A673 (cell line): ENCODE measurements around the gene PKIB. TPM values are rescaled to one million over a fixed set of nuclear protein-coding genes. Genes with fewer than 3 reads are reported as not detected.

ENCODE experiments used
- BruUV-seq: library from RNA; stranded (reverse); fragments of 400-500 nt; replicated peaks from 2 replicates; lab custom pipeline; 2021; lab: Mats Ljungman, UMichigan
- CTCF ChIA-PET: fragments of 300-600 bp; sonication (Branson Sonifier 250); formaldehyde crosslinking; loops from one replicate; lab custom pipeline; 2022; ENCODE audit warnings: antibody characterized with exemption; lab: Charles Lee
- POLR2A ChIA-PET: fragments of 300-600 bp; sonication (Branson Sonifier 250); formaldehyde crosslinking; loops from one replicate; lab custom pipeline; 2022; ENCODE audit warnings: antibody characterized with exemption; ENCODE audit not compliant: low non-redundant PET; lab: Charles Lee
- DNase-seq: peaks from one replicate; pipeline ENCODE4 v3.0.0-alpha.2; 2015; ENCODE audit warnings: low spot score
- H3K27ac ChIP-seq: fragments of 200-600 bp; sonication (generic); 2 replicates; pipeline ENCODE4 v1.5.1; 2016; ENCODE audit warnings: mixed run types, low read depth, mild to moderate bottlenecking, mixed read lengths, antibody characterized with exemption, low read length; ENCODE audit not compliant: poor library complexity, severe bottlenecking
- H3K27me3 ChIP-seq: fragments of 200-600 bp; sonication (generic); replicated peaks from 2 replicates; pipeline ENCODE4 v1.6.1; 2017; ENCODE audit warnings: mixed run types, low read depth, mild to moderate bottlenecking, mixed read lengths, antibody characterized with exemption, low read length; ENCODE audit not compliant: insufficient read depth, poor library complexity
- H3K36me3 ChIP-seq: fragments of 200-600 bp; sonication (generic); 2 replicates; pipeline ENCODE4 v1.6.1; 2016; ENCODE audit warnings: mixed run types, mild to moderate bottlenecking, mixed read lengths, antibody characterized with exemption, low read length; ENCODE audit not compliant: insufficient read depth, poor library complexity, severe bottlenecking
- H3K4me1 ChIP-seq: fragments of 200-600 bp; sonication (generic); 2 replicates; pipeline ENCODE4 v1.6.1; 2017; ENCODE audit warnings: mixed run types, mild to moderate bottlenecking, mixed read lengths, antibody characterized with exemption, low read length; ENCODE audit not compliant: insufficient read depth, poor library complexity, severe bottlenecking
- H3K4me3 ChIP-seq: fragments of 200-600 bp; sonication (generic); 2 replicates; pipeline ENCODE4 v1.5.1; 2016; ENCODE audit warnings: low read depth, mixed run types, mild to moderate bottlenecking, mixed read lengths, low read length; ENCODE audit not compliant: poor library complexity, severe bottlenecking
- H3K9me3 ChIP-seq: fragments of 200-600 bp; sonication (generic); 2 replicates; pipeline ENCODE4 v1.6.1; 2016; ENCODE audit warnings: mixed run types, low read depth, mild to moderate bottlenecking, mixed read lengths, antibody characterized with exemption, low read length; ENCODE audit not compliant: poor library complexity, severe bottlenecking
- EZH2 ChIP-seq: fragments of 200-600 bp; sonication (generic); IDR thresholded peaks from 2 replicates; pipeline ENCODE4 v1.6.1; 2017; ENCODE audit warnings: borderline replicate concordance, low read depth, mild to moderate bottlenecking, mixed read lengths, antibody characterized with exemption, low read length; ENCODE audit not compliant: poor library complexity, severe bottlenecking
- intact Hi-C: fragments of 100-400 bp; cut with micrococcal nuclease; formaldehyde crosslinking; loops from one replicate; pipeline ENCODE4 v1.10.0; 2022; ENCODE audit not compliant: unreplicated experiment
- total RNA-seq: library from RNA; stranded (reverse); gene quantifications from 2 replicates; pipeline ENCODE4 v1.2.3, GENCODE V29; 2021
- TF ChIP-seq, protein P1 (sequence below): fragments of 300-800, 200-600 bp; sonication (generic); conservative IDR thresholded peaks from 2 replicates; pipeline ENCODE4 v1.5.1; 2017; ENCODE audit warnings: low read depth, mild to moderate bottlenecking, antibody characterized with exemption, low read length, moderate library complexity, mixed read lengths

Gene PKIB
- total RNA-seq, 1 experiment from 2014 or later, result 11.5 TPM

DNA sequence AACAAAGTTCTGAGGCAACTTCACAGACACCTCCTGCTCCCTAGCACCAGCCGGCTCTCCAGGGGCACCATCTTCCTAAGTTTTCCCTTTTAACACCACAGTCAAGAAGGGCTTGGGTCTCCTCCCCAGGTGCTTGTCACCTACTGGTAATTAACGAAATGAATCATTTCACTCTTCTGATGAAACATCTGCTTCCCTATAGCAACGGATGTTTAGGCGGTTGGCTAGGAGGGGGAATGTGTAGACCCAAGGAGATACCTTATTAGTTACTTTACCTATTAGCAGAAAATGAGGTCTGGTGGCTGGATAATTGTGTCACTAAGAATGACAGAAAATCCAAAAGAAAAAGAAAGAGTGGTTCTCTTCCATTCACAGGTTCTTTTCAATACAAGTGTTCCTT lies 123.1 kb downstream of the PKIB start:
- TF ChIP-seq, protein P1, sequence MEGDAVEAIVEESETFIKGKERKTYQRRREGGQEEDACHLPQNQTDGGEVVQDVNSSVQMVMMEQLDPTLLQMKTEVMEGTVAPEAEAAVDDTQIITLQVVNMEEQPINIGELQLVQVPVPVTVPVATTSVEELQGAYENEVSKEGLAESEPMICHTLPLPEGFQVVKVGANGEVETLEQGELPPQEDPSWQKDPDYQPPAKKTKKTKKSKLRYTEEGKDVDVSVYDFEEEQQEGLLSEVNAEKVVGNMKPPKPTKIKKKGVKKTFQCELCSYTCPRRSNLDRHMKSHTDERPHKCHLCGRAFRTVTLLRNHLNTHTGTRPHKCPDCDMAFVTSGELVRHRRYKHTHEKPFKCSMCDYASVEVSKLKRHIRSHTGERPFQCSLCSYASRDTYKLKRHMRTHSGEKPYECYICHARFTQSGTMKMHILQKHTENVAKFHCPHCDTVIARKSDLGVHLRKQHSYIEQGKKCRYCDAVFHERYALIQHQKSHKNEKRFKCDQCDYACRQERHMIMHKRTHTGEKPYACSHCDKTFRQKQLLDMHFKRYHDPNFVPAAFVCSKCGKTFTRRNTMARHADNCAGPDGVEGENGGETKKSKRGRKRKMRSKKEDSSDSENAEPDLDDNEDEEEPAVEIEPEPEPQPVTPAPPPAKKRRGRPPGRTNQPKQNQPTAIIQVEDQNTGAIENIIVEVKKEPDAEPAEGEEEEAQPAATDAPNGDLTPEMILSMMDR, result no peak
- TF ChIP-seq EZH2, result no peak
- DNase-seq, result no peak
- no peak overlapping the region for H3K27ac ChIP-seq
- ChIA-PET CTCF (interaction anchor here (3.2 kb wide), 1 partner anchor 106 kb away, joined by 27 read pairs; no protein-coding TSS in a partner anchor), POLR2A (no interaction called here)
- H3K4me3 ChIP-seq, result no peak overlapping the region
- H3K9me3 ChIP-seq, result no peaks in the 10 kb centered on the region
- no peaks in the 10 kb centered on the region for H3K36me3 ChIP-seq
- intact Hi-C loops, result loop anchor here (2.0 to 10.0 kb wide), 3 partner anchors 264 to 982 kb away; partner anchors contain the start of gene CLVS2
- H3K4me1 ChIP-seq, result peaks cover 47% of the 10 kb centered on the region
- H3K27me3 ChIP-seq, result no peaks in the 10 kb centered on the region
- no TSS peak for BruUV-seq

DNA sequence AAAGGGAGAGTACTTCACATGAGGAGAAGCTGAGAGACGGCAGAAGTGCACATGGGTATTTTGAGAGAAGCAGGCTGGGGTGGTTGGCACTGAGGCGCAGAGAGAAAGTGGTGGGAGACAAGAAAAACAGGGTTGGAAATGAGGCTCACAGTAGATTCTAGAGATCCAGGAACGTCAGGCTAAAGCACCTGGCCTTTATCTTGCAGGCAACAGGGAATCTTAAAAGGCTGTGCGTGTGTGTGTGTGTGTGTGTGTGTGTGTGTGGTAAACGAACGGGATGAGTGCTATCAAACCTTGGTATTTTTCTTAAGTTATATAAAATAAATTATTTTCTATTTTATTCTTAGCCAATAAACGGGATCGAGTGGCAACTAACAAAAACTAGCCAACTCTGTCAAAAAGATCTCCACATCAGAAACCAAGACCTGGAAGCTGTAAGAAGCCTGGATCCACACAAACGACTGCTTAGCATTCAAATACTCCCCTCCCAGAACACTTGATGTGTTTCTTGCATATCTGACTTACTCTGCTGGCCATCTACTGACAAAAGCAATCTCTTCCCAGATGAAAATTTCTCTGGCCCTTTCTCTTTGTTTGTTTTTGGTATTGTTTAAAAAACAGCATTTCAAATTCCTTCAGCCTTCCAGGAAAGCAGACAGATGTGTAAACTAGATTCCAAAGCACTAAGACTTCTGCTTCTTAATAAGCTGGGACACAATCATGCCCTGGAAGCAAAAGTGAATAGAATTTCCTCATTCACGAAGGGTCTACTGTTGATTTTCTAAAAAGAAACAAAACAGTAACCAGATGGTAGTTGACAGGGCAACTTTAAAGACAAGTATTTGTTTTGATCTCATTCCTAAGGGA lies 124.6 kb downstream of the PKIB start:
- Histone ChIP-seq H3K27ac (peak overlapping the region; percentile 79), H3K4me1 (peaks cover 47% of the 10 kb centered on the region), H3K4me3 (no peak overlapping the region), H3K9me3 (no peaks in the 10 kb centered on the region), H3K36me3 (no peaks in the 10 kb centered on the region), H3K27me3 (no peaks in the 10 kb centered on the region)
- POLR2A ChIA-PET, result interaction anchor here (0.6 kb wide), 1 partner anchor 242 kb away, joined by 3 read pairs; no protein-coding TSS in a partner anchor
- CTCF ChIA-PET, result interaction anchor here (1.8 kb wide), 1 partner anchor 104 kb away, joined by 8 read pairs; no protein-coding TSS in a partner anchor
- no TSS peak for BruUV-seq
- TF ChIP-seq EZH2, result no peak
- TF ChIP-seq, protein P1, result no peak
- no peak for DNase-seq
- intact Hi-C loops, result loop anchor here (5.0 to 10.0 kb wide), 2 partner anchors 583 to 980 kb away; no protein-coding TSS in a partner anchor

DNA sequence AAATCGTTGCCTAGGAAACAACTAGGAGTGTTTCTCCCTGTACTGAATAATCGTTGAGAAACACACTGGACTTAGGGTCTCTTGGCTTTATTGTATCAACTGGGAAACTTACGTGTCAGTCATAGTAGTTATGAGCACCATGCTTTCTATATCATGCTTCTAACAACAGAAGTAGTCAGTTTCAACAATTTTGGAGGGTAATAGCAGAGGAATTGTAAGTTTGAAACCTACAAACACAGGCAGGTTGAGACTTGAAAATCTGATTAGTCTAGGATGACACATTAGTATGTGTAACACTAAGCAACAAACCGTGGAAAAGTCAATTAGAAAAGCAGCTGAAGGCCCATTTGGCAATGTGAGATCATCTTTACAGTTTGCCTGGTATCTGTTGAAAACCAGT lies 125.4 kb downstream of the PKIB start:
- CTCF ChIA-PET, result interaction anchor here (1.8 kb wide), 1 partner anchor 103 kb away, joined by 8 read pairs; no protein-coding TSS in a partner anchor
- POLR2A ChIA-PET, result no interaction called here
- no TSS peak for BruUV-seq

More for the DNA sequence above, 125.4 kb downstream of the PKIB start:
- intact Hi-C loops, result loop anchor here (10.0 kb wide), 1 partner anchor 979 kb away; no protein-coding TSS in a partner anchor
- H3K27ac ChIP-seq, result peak overlapping the region; percentile 79
- no peaks in the 10 kb centered on the region for H3K27me3 ChIP-seq
- H3K4me3 ChIP-seq, result no peak overlapping the region
- no peaks in the 10 kb centered on the region for H3K9me3 ChIP-seq
- peak; percentile 90 for DNase-seq
- H3K4me1 ChIP-seq, result peaks cover 46% of the 10 kb centered on the region
- H3K36me3 ChIP-seq, result no peaks in the 10 kb centered on the region
- TF ChIP-seq EZH2, result no peak
- TF ChIP-seq, protein P1, result no peak
